GM21737 (cell line): ENCODE measurements around the gene CDKN2B-AS1.

Experiments used
- ATAC-seq: cut with Tn5 transposase; IDR thresholded peaks from one replicate; pipeline ENCODE4 v1.9.1; 2021; ENCODE audit warnings: mild to moderate bottlenecking, moderate library complexity; ENCODE audit not compliant: unreplicated experiment

Gene CDKN2B-AS1

DNA sequence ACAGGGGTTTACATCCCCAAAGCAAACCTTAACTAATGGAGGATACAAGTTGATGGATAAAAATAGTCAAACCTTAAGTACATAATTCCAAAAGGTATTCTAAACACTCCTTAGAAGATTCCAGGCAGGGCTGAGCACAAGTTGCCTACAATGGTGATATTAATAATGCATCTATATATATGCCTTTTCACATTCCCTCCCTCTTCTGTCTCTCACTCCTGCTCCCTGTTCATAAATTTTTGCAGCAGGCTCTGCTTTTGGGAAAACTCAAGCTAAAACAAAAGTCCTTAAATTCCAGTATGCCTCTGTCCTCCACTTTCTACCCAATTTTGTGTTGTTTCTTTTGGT lies 153.9 kb downstream of the CDKN2B-AS1 start:
- no peak for ATAC-seq

GRCh38 chr9:22148876-22149637 lies 154.5 kb downstream of the CDKN2B-AS1 start:
- no peak for ATAC-seq

DNA sequence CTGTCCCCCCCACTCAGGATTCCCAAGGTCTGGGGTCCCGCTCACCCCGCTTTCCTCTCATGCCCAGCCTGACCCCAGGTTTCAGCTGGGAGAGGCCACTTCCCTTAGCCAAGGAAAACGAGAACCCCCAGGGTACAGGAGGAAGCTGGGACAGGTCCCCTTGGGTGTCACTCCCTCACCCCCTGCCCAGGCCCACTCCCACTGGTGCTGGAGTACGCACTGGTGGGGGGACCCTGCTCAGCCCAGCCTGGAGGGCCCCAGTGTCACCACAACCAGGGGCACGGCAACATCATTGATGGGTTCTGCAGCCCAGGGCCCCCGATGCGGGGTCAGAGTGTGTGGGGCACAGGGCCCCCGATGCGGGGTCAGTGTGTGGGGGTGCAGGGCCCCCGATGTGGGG lies 159.5 kb downstream of the CDKN2B-AS1 start:
- ATAC-seq = no peak

DNA sequence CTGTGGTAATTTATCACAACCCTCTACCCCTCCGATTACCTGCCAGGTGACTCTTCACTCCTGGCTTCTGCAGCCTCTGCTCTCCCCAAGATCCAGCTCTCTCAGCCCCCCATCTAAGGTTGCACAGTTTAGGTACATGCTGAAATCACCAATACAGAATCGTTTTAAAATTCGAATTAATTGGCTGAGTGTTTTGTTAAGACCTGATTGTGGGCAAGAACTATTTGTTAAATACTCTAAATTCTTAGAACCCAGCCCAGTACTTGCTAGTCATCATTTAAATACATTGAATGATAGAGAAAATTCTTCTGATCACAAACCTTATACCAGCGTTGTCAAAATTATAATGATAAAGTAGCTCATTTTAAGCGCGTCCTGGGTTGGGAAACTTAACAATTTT lies 162.0 kb downstream of the CDKN2B-AS1 start:
- ATAC-seq = no peak

GRCh38 chr9:22157276-22157675 lies 162.7 kb downstream of the CDKN2B-AS1 start:
- no peak for ATAC-seq

GRCh38 chr9:22157828-22158227 lies 163.2 kb downstream of the CDKN2B-AS1 start:
- ATAC-seq = no peak

DNA sequence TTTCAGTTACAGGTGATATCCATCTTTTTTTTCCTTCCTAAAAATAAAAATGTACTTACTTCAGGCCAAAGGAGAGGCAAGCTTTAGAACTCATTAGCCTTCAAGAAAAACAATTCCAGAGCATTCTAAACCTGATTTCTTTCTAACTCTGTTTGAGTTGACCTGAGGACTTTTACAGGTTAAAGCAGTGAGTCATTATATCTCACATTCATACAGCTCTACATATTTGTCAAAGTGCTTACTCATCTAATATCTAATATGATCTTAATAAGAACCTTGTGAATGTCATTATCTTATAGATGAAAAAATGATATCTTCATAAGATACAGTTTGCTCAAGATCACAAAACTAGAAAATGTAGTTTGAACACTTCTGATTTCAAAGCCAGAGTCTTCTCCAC lies 163.7 kb downstream of the CDKN2B-AS1 start:
- no peak for ATAC-seq

- no peak for ATAC-seq
Measured at GRCh38 chr9:22158927-22159346, 164.3 kb downstream of the CDKN2B-AS1 start.

GRCh38 chr9:22159586-22159985 lies 165.0 kb downstream of the CDKN2B-AS1 start:
- no peak for ATAC-seq

- no peak for ATAC-seq
Measured at GRCh38 chr9:22160221-22160620, 165.6 kb downstream of the CDKN2B-AS1 start.

DNA sequence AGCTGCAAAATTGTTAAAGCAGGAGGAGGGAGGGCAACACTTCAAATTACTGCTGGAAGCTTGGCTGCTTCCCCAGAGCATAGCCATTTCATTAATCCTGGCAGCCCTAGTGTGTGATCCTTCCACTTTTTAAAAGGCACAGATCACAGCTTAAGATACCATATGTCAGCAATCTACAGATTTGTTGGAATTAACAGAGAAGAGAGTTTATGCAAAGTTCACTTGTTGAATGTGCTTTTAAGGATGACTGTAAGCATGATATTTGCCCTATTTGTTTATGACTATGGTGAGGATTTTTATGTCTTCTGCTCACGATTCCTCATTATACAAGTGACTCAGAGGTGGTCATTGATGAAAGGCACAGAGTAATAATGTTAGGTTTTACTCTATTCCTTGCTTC lies 170.6 kb downstream of the CDKN2B-AS1 start:
- ATAC-seq = no peak

GRCh38 chr9:22169243-22169642 lies 174.7 kb downstream of the CDKN2B-AS1 start:
- no peak for ATAC-seq

DNA sequence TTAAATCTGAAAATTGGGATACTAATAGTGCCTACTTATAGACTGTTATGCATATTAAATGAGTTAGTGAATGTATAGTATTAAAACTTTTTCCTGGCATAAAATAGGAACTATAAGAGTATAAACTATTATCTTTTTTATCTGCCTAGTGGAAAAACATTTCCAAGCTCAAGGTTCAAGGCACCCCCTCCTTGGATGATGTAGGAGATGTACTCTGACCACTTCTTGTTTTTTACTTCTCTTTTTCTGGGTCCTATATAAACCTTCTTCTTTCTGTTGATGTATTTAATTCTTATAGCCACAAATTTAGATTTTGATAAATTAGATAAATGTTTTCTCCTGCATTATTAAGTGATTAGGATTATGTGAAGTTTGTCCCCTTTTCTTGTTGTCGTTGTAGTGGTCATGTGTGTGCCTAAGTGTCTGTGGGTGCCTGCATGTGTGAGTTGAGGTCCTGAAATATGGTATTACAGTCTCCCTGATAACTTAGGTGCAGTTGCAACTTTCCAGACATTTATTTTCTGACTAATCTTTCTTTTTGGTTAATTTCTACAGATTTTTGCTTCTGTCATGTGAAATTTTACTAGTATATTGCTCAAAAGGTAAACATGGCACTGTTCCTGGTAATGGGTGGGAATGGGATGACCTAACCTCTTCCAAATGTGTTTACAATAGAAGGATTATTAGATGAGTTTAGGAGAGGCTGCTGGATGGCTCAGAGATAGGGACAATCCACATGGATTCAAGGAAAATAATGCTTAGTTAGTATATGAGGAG lies 175.3 kb downstream of the CDKN2B-AS1 start:
- no peak for ATAC-seq
